Stimulated activated naive CD8-positive, alpha-beta T cell treated with anti-CD3 and anti-CD28 coated beads, Interleukin-15, amount 100 ng/mL, for 72 hours (primary cell): ENCODE data around the gene WNT7A.

ENCODE experiments used
- ATAC-seq: fragments of 150-1000 bp; cut with Tn5 transposase; 2 replicates; pipeline ENCODE4 v1.10.0; 2021; ENCODE audit warnings: mild to moderate bottlenecking, moderate library complexity
- DNase-seq, 2 donors: peaks; one replicate each; pipeline ENCODE4 v3.0.0; 2021 to 2022
- H3K27ac Mint-ChIP-seq, 2 donors: one replicate each; pipeline ENCODE4 v1.8.0; 2022; ENCODE audit warnings: mild to moderate bottlenecking in 2 of 2, mixed read lengths in 2 of 2, moderate library complexity in 2 of 2
- H3K27me3 Mint-ChIP-seq: one replicate; pipeline ENCODE4 v1.8.0; 2022; ENCODE audit warnings: mixed read lengths
- H3K4me1 Mint-ChIP-seq: one replicate; pipeline ENCODE4 v1.8.0; 2022; ENCODE audit warnings: mild to moderate bottlenecking, mixed read lengths
- H3K4me3 Mint-ChIP-seq, 2 donors: one replicate each; pipeline ENCODE4 v1.8.0; 2022; ENCODE audit warnings: mild to moderate bottlenecking in 2 of 2, mixed read lengths in 2 of 2, moderate library complexity in 1 of 2
- H3K9me3 Mint-ChIP-seq, 2 donors: one replicate each; pipeline ENCODE4 v1.8.0; 2022; ENCODE audit warnings: mixed read lengths in 2 of 2

The WNT7A gene

GRCh38 chr3:13791198-13792050 lies 88.4 kb downstream of the WNT7A start:
- DNase-seq = no peak
- no peak overlapping the region for H3K27ac Mint-ChIP-seq
- H3K27me3 Mint-ChIP-seq = peaks cover 4% of the 10 kb centered on the region
- H3K4me1 Mint-ChIP-seq = peaks cover 4% of the 10 kb centered on the region
- peak; percentile 14 for ATAC-seq
- H3K9me3 Mint-ChIP-seq = no peaks in the 10 kb centered on the region
- no peak overlapping the region for H3K4me3 Mint-ChIP-seq

GRCh38 chr3:13790376-13791197 lies 89.3 kb downstream of the WNT7A start:
- Mint-ChIP-seq H3K4me3 (no peak overlapping the region), H3K4me1 (no peaks in the 10 kb centered on the region), H3K9me3 (no peaks in the 10 kb centered on the region), H3K27ac (no peak overlapping the region), H3K27me3 (no peaks in the 10 kb centered on the region)
- ATAC-seq (peak; percentile 19), DNase-seq (no peak)

GRCh38 chr3:13788522-13789424 lies 91.1 kb downstream of the WNT7A start:
- no peak for ATAC-seq
- H3K4me1 Mint-ChIP-seq = no peaks in the 10 kb centered on the region
- no peaks in the 10 kb centered on the region for H3K9me3 Mint-ChIP-seq
- H3K4me3 Mint-ChIP-seq = no peak overlapping the region
- no peak overlapping the region for H3K27ac Mint-ChIP-seq
- no peak for DNase-seq
- H3K27me3 Mint-ChIP-seq = no peaks in the 10 kb centered on the region

- H3K4me3 Mint-ChIP-seq = no peak overlapping the region
- ATAC-seq = no peak
- H3K27me3 Mint-ChIP-seq = peaks cover 6% of the 10 kb centered on the region
- no peak overlapping the region for H3K27ac Mint-ChIP-seq
- peaks cover 3% of the 10 kb centered on the region for H3K4me1 Mint-ChIP-seq
- no peaks in the 10 kb centered on the region for H3K9me3 Mint-ChIP-seq
- no peak for DNase-seq
Observed at GRCh38 chr3:13787533-13788132, 92.2 kb downstream of the WNT7A start.

GRCh38 chr3:13786811-13787210 lies 93.1 kb downstream of the WNT7A start:
- Mint-ChIP-seq H3K4me3 (no peak overlapping the region), H3K27ac (no peak overlapping the region), H3K27me3 (peaks cover 10% of the 10 kb centered on the region), H3K9me3 (no peaks in the 10 kb centered on the region), H3K4me1 (peaks cover 9% of the 10 kb centered on the region)
- no peak for DNase-seq
- no peak for ATAC-seq

- Mint-ChIP-seq H3K27me3 (peaks cover 16% of the 10 kb centered on the region), H3K4me1 (peaks cover 9% of the 10 kb centered on the region), H3K9me3 (no peaks in the 10 kb centered on the region), H3K27ac (no peak overlapping the region), H3K4me3 (no peak overlapping the region)
- ATAC-seq (no peak), DNase-seq (no peak)
Observed at GRCh38 chr3:13785853-13786436, 93.9 kb downstream of the WNT7A start.

GRCh38 chr3:13785351-13785750 lies 94.5 kb downstream of the WNT7A start:
- H3K27me3 Mint-ChIP-seq = peaks cover 17% of the 10 kb centered on the region
- H3K4me3 Mint-ChIP-seq = no peak overlapping the region

GRCh38 chr3:13783476-13783875 lies 96.4 kb downstream of the WNT7A start:
- H3K27me3 Mint-ChIP-seq = peaks cover 17% of the 10 kb centered on the region
- no peaks in the 10 kb centered on the region for H3K9me3 Mint-ChIP-seq
- no peak overlapping the region for H3K27ac Mint-ChIP-seq
- DNase-seq (no peak), ATAC-seq (no peak)
- H3K4me3 Mint-ChIP-seq = no peak overlapping the region
- H3K4me1 Mint-ChIP-seq = peaks cover 9% of the 10 kb centered on the region

More at GRCh38 chr3:13785351-13785750, 94.5 kb downstream of the WNT7A start:
- no peaks in the 10 kb centered on the region for H3K9me3 Mint-ChIP-seq
- ATAC-seq (no peak), DNase-seq (no peak)
- H3K27ac Mint-ChIP-seq = no peak overlapping the region
- H3K4me1 Mint-ChIP-seq = peaks cover 9% of the 10 kb centered on the region

GRCh38 chr3:13782501-13782900 lies 97.4 kb downstream of the WNT7A start:
- Mint-ChIP-seq H3K27ac (no peak overlapping the region), H3K4me3 (no peak overlapping the region), H3K4me1 (peaks cover 9% of the 10 kb centered on the region), H3K27me3 (peaks cover 17% of the 10 kb centered on the region), H3K9me3 (no peaks in the 10 kb centered on the region)
- ATAC-seq = no peak
- DNase-seq = no peak

- peaks cover 17% of the 10 kb centered on the region for H3K27me3 Mint-ChIP-seq
- no peak overlapping the region for H3K27ac Mint-ChIP-seq
- no peaks in the 10 kb centered on the region for H3K9me3 Mint-ChIP-seq
- DNase-seq (no peak), ATAC-seq (no peak)
- H3K4me3 Mint-ChIP-seq = no peak overlapping the region
- H3K4me1 Mint-ChIP-seq = peaks cover 9% of the 10 kb centered on the region
Observed at GRCh38 chr3:13781417-13781816, 98.5 kb downstream of the WNT7A start.

- H3K27me3 Mint-ChIP-seq = peaks cover 17% of the 10 kb centered on the region
Observed at GRCh38 chr3:13780432-13781176, 99.3 kb downstream of the WNT7A start.

GRCh38 chr3:13776253-13777050 lies 103.4 kb downstream of the WNT7A start:
- no peaks in the 10 kb centered on the region for H3K9me3 Mint-ChIP-seq
- DNase-seq (no peak), ATAC-seq (no peak)
- peaks cover 6% of the 10 kb centered on the region for H3K27me3 Mint-ChIP-seq
- H3K27ac Mint-ChIP-seq = no peak overlapping the region
- H3K4me1 Mint-ChIP-seq = peaks cover 9% of the 10 kb centered on the region
- no peak overlapping the region for H3K4me3 Mint-ChIP-seq

More at GRCh38 chr3:13780432-13781176, 99.3 kb downstream of the WNT7A start:
- no peak for DNase-seq
- Mint-ChIP-seq H3K4me1 (peaks cover 9% of the 10 kb centered on the region), H3K27ac (no peak overlapping the region), H3K9me3 (no peaks in the 10 kb centered on the region), H3K4me3 (no peak overlapping the region)
- no peak for ATAC-seq

GRCh38 chr3:13772885-13773745 lies 106.8 kb downstream of the WNT7A start:
- no peaks in the 10 kb centered on the region for H3K27me3 Mint-ChIP-seq
- H3K4me1 Mint-ChIP-seq = peaks cover 25% of the 10 kb centered on the region
- peak overlapping the region in 1 of 2 donors; percentile 45 for H3K27ac Mint-ChIP-seq

More at GRCh38 chr3:13772885-13773745, 106.8 kb downstream of the WNT7A start:
- DNase-seq (no peak), ATAC-seq (no peak)
- no peak overlapping the region for H3K4me3 Mint-ChIP-seq
- no peaks in the 10 kb centered on the region for H3K9me3 Mint-ChIP-seq
